HepG2 (cell line): Measurements from ENCODE around the gene ARMH1. TPM values are rescaled to one million over a fixed set of nuclear protein-coding genes. Genes with fewer than 3 reads are reported as not detected.

Experiments
- MED8 ChIP-seq: sonication (generic); formaldehyde crosslinking; IDR thresholded peaks from 2 replicates; pipeline ENCODE4 v1.8.1; 2023; ENCODE audit warnings: mild to moderate bottlenecking, missing genetic modification reagents; ENCODE audit not compliant: insufficient replicate concordance
- MYNN ChIP-seq: sonication (generic); formaldehyde crosslinking; IDR thresholded peaks from 2 replicates; pipeline ENCODE4 v1.4.0; 2020; ENCODE audit warnings: mild to moderate bottlenecking, low read depth, missing genetic modification reagents
- POLR2A ChIP-seq, 2 experiments: IDR thresholded peaks; 2 replicates each; pipeline ENCODE4 v1.6.1; 2011; ENCODE audit warnings: low read depth in 2 of 2, low read length in 2 of 2, mild to moderate bottlenecking in 1 of 2, moderate library complexity in 1 of 2; ENCODE audit not compliant: insufficient read depth in 1 of 2
- RAD51 ChIP-seq: fragments of 450-650 bp; IDR thresholded peaks from 2 replicates; pipeline ENCODE4 v1.6.1; 2016; ENCODE audit warnings: borderline replicate concordance
- RCOR2 ChIP-seq: IDR thresholded peaks from 2 replicates; pipeline ENCODE4 v1.6.1; 2016; ENCODE audit warnings: missing biosample characterization, missing genetic modification reagents
- THAP11 ChIP-seq: IDR thresholded peaks from 2 replicates; pipeline ENCODE4 v1.6.1; 2016; ENCODE audit warnings: missing biosample characterization, missing genetic modification reagents
- ZMYM3 ChIP-seq: sonication (generic); formaldehyde crosslinking; IDR thresholded peaks from 2 replicates; pipeline ENCODE4 v1.5.1; 2020; ENCODE audit warnings: mild to moderate bottlenecking, missing genetic modification reagents
- ZNF615 ChIP-seq: sonication (generic); formaldehyde crosslinking; IDR thresholded peaks from 2 replicates; pipeline ENCODE4 v1.5.0; 2020; ENCODE audit warnings: mild to moderate bottlenecking, missing genetic modification reagents, borderline replicate concordance
- ZNF780A ChIP-seq: sonication (generic); formaldehyde crosslinking; IDR thresholded peaks from 2 replicates; pipeline ENCODE4 v1.8.0; 2022; ENCODE audit warnings: mild to moderate bottlenecking, missing genetic modification reagents, moderate library complexity
- polyA plus RNA-seq, 8 experiments: library from polyadenylated mRNA; depleted of rRNA in 3 of 8; stranded (reverse) in 7 of 8; unstranded in 1 of 8; fragments of >200 nt; fragmentation: Illumina TruSeq in 4 of 8; extraction: Trizol in 4 of 8; gene quantifications; 2 replicates each; pipeline versions ENCODE4 v1.2.1 to v1.2.3, GENCODE V29; 2011 to 2016; ENCODE audit warnings: low read depth in 4 of 8, missing spikeins in 1 of 8, mixed read lengths in 1 of 8; ENCODE audit not compliant: insufficient read depth in 1 of 8
- total RNA-seq, 5 experiments: library from RNA; depleted of rRNA; stranded (reverse); fragments of >200 nt; fragmentation: Illumina TruSeq; extraction: Trizol; gene quantifications; 2 replicates each; pipeline ENCODE4 v1.2.3, GENCODE V29; 2016; ENCODE audit warnings: low read depth in 1 of 5
- TF ChIP-seq, protein P1 (sequence below): sonication (generic); formaldehyde crosslinking; IDR thresholded peaks from 2 replicates; pipeline ENCODE4 v1.4.0; 2020; ENCODE audit warnings: mild to moderate bottlenecking, missing genetic modification reagents, borderline replicate concordance
- TF ChIP-seq, protein P2 (sequence below): sonication (generic); formaldehyde crosslinking; IDR thresholded peaks from 2 replicates; pipeline ENCODE4 v1.8.0; 2022; ENCODE audit warnings: low read depth, missing genetic modification reagents
- TF ChIP-seq, protein P3 (sequence below): sonication (generic); formaldehyde crosslinking; conservative IDR thresholded peaks from 2 replicates; pipeline ENCODE4 v1.4.0; 2020; ENCODE audit warnings: missing genetic modification reagents
- TF ChIP-seq, protein P4 (sequence below): IDR thresholded peaks from 2 replicates; pipeline ENCODE4 v1.6.1; 2016; ENCODE audit warnings: missing compliant biosample characterization, missing genetic modification reagents, borderline replicate concordance
- TF ChIP-seq, protein P5 (sequence below): sonication (generic); formaldehyde crosslinking; conservative IDR thresholded peaks from 2 replicates; pipeline ENCODE4 v1.5.0; 2020; ENCODE audit warnings: missing genetic modification reagents
- TF ChIP-seq, protein P6 (sequence below), 2 experiments: sonication (generic) in 1 of 2; formaldehyde crosslinking in 1 of 2; IDR thresholded peaks; 2 replicates each; pipeline versions ENCODE4 v1.5.1 to v1.6.1; 2011 to 2020; ENCODE audit warnings: borderline replicate concordance in 1 of 2, low read depth in 1 of 2, low read length in 1 of 2, mild to moderate bottlenecking in 1 of 2, missing genetic modification reagents in 1 of 2, moderate library complexity in 1 of 2

ARMH1 gene
- total and polyA plus RNA-seq, 2 of the 13 experiments (the other 11 are each of a cell fraction or from before 2014, with no cell fraction given): 0.69 TPM; not detected in 1

DNA sequence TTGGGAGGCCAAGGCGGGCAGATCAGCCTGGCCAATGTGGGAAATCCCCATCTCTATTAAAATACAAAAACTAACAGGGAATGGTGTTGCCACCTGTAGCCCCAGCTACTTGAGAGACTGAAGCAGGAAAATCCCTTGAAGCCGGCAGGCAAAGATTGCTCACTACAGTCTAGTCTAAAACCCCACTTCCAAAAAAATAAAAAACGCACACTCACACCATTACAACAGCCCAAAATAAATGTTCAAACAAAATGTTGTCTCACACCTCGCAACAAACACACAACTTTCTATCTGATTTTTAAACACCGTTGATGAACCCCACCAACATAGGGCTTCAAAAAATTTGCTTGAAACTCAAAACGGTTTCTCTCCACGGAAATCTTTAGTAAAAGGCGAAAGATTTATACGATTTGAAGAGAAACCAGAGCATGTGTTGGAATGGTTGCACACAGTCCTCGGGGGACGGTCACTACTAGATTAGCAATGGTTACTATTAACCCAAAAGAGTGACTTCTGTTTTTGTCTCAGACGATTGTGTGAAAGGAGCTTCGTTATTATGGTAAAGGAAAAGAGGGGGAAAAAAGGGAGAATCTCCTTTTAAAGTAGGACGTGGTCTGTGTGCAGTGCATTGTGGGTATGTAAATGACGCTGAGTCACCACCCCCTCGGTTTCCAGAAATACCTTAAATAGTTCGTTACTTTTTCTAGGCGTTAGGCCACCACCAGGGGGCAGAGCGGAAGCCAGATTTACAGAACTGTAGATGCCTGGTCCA is 56.4 kb downstream of the ARMH1 start, which contains the start of gene RNU5D-1 (continued):
- TF ChIP-seq, protein P1, sequence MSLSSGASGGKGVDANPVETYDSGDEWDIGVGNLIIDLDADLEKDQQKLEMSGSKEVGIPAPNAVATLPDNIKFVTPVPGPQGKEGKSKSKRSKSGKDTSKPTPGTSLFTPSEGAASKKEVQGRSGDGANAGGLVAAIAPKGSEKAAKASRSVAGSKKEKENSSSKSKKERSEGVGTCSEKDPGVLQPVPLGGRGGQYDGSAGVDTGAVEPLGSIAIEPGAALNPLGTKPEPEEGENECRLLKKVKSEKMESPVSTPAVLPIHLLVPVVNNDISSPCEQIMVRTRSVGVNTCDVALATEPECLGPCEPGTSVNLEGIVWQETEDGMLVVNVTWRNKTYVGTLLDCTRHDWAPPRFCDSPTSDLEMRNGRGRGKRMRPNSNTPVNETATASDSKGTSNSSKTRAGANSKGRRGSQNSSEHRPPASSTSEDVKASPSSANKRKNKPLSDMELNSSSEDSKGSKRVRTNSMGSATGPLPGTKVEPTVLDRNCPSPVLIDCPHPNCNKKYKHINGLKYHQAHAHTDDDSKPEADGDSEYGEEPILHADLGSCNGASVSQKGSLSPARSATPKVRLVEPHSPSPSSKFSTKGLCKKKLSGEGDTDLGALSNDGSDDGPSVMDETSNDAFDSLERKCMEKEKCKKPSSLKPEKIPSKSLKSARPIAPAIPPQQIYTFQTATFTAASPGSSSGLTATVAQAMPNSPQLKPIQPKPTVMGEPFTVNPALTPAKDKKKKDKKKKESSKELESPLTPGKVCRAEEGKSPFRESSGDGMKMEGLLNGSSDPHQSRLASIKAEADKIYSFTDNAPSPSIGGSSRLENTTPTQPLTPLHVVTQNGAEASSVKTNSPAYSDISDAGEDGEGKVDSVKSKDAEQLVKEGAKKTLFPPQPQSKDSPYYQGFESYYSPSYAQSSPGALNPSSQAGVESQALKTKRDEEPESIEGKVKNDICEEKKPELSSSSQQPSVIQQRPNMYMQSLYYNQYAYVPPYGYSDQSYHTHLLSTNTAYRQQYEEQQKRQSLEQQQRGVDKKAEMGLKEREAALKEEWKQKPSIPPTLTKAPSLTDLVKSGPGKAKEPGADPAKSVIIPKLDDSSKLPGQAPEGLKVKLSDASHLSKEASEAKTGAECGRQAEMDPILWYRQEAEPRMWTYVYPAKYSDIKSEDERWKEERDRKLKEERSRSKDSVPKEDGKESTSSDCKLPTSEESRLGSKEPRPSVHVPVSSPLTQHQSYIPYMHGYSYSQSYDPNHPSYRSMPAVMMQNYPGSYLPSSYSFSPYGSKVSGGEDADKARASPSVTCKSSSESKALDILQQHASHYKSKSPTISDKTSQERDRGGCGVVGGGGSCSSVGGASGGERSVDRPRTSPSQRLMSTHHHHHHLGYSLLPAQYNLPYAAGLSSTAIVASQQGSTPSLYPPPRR (CRISPR knock-in tag): no peak
- TF ChIP-seq RAD51 (no peak), ZNF780A (CRISPR knock-in tag) (no peak), ZNF615 (CRISPR knock-in tag) (peak; percentile 22; the same call in 1 of the 2 replicates), ZMYM3 (no peak), POLR2A (IDR thresholded peaks at IDR 0.05; ENCODE audit: insufficient read depth in 1 of 2, low read depth in 2 of 2, low read length in 2 of 2) (peak; percentile 97 to 100), MED8 (CRISPR knock-in tag) (peak; percentile 100), THAP11 (CRISPR knock-in tag) (peak; percentile 75), RCOR2 (CRISPR knock-in tag) (peak; percentile 22; the same call in 1 of the 2 replicates), MYNN (CRISPR knock-in tag) (no peak)
- TF ChIP-seq, protein P2, sequence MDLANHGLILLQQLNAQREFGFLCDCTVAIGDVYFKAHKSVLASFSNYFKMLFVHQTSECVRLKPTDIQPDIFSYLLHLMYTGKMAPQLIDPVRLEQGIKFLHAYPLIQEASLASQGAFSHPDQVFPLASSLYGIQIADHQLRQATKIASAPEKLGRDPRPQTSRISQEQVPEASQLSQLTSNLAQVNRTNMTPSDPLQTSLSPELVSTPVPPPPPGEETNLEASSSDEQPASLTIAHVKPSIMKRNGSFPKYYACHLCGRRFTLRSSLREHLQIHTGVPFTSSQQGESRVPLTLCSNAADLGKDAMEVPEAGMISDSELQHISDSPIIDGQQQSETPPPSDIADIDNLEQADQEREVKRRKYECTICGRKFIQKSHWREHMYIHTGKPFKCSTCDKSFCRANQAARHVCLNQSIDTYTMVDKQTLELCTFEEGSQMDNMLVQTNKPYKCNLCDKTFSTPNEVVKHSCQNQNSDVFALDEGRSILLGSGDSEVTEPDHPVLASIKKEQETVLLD (CRISPR knock-in tag): no peak
- TF ChIP-seq, protein P3, sequence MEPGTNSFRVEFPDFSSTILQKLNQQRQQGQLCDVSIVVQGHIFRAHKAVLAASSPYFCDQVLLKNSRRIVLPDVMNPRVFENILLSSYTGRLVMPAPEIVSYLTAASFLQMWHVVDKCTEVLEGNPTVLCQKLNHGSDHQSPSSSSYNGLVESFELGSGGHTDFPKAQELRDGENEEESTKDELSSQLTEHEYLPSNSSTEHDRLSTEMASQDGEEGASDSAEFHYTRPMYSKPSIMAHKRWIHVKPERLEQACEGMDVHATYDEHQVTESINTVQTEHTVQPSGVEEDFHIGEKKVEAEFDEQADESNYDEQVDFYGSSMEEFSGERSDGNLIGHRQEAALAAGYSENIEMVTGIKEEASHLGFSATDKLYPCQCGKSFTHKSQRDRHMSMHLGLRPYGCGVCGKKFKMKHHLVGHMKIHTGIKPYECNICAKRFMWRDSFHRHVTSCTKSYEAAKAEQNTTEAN: no peak; the same call in 1 of the 2 replicates
- TF ChIP-seq, protein P4, sequence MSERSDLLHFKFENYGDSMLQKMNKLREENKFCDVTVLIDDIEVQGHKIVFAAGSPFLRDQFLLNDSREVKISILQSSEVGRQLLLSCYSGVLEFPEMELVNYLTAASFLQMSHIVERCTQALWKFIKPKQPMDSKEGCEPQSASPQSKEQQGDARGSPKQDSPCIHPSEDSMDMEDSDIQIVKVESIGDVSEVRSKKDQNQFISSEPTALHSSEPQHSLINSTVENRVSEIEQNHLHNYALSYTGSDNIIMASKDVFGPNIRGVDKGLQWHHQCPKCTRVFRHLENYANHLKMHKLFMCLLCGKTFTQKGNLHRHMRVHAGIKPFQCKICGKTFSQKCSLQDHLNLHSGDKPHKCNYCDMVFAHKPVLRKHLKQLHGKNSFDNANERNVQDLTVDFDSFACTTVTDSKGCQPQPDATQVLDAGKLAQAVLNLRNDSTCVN (CRISPR knock-in tag): peak; percentile 84; the same call in 1 of the 2 replicates
- TF ChIP-seq, protein P5, sequence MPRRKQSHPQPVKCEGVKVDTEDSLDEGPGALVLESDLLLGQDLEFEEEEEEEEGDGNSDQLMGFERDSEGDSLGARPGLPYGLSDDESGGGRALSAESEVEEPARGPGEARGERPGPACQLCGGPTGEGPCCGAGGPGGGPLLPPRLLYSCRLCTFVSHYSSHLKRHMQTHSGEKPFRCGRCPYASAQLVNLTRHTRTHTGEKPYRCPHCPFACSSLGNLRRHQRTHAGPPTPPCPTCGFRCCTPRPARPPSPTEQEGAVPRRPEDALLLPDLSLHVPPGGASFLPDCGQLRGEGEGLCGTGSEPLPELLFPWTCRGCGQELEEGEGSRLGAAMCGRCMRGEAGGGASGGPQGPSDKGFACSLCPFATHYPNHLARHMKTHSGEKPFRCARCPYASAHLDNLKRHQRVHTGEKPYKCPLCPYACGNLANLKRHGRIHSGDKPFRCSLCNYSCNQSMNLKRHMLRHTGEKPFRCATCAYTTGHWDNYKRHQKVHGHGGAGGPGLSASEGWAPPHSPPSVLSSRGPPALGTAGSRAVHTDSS (CRISPR knock-in tag): no peak
- TF ChIP-seq, protein P6, sequence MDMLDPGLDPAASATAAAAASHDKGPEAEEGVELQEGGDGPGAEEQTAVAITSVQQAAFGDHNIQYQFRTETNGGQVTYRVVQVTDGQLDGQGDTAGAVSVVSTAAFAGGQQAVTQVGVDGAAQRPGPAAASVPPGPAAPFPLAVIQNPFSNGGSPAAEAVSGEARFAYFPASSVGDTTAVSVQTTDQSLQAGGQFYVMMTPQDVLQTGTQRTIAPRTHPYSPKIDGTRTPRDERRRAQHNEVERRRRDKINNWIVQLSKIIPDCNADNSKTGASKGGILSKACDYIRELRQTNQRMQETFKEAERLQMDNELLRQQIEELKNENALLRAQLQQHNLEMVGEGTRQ (IDR thresholded peaks at IDR 0.05; ENCODE audit: low read depth, low read length): no peak
- TF ChIP-seq, protein P6 (CRISPR knock-in tag; IDR thresholded peaks at IDR 0.05; ENCODE audit: borderline replicate concordance): peak; percentile 39; the same call in 1 of the 2 replicates
